ENCODE data around the gene BEND5.

GRCh38 chr1:48817505-48818114 lies 40.9 kb upstream of the BEND5 start:
- TF ChIP-seq POLR2A (IDR thresholded peaks at IDR 0.05), result no peak
- TF ChIP-seq, protein P1, sequence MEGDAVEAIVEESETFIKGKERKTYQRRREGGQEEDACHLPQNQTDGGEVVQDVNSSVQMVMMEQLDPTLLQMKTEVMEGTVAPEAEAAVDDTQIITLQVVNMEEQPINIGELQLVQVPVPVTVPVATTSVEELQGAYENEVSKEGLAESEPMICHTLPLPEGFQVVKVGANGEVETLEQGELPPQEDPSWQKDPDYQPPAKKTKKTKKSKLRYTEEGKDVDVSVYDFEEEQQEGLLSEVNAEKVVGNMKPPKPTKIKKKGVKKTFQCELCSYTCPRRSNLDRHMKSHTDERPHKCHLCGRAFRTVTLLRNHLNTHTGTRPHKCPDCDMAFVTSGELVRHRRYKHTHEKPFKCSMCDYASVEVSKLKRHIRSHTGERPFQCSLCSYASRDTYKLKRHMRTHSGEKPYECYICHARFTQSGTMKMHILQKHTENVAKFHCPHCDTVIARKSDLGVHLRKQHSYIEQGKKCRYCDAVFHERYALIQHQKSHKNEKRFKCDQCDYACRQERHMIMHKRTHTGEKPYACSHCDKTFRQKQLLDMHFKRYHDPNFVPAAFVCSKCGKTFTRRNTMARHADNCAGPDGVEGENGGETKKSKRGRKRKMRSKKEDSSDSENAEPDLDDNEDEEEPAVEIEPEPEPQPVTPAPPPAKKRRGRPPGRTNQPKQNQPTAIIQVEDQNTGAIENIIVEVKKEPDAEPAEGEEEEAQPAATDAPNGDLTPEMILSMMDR (IDR thresholded peaks at IDR 0.05), result peak; percentile 49 to 67 (median 59)

Measured in transverse colon (tissue), 3 donors.